ENCODE measurements around the gene FBXL17.

- TF ChIP-seq EZH2 (IDR thresholded peaks at IDR 0.05; ENCODE audit: borderline replicate concordance, low read depth, low read length, severe bottlenecking) (no peak), CTCF (IDR thresholded peaks at IDR 0.05; ENCODE audit: borderline replicate concordance, extremely low read depth, low read length, poor library complexity, severe bottlenecking) (no peak)
These were observed 404.3 kb downstream of the FBXL17 start for GRCh38 chr5:107977550-107978071.

Measured in DND-41 (cell line).